ENCODE data around the gene SPTBN5.

- TF ChIP-seq, protein P1, sequence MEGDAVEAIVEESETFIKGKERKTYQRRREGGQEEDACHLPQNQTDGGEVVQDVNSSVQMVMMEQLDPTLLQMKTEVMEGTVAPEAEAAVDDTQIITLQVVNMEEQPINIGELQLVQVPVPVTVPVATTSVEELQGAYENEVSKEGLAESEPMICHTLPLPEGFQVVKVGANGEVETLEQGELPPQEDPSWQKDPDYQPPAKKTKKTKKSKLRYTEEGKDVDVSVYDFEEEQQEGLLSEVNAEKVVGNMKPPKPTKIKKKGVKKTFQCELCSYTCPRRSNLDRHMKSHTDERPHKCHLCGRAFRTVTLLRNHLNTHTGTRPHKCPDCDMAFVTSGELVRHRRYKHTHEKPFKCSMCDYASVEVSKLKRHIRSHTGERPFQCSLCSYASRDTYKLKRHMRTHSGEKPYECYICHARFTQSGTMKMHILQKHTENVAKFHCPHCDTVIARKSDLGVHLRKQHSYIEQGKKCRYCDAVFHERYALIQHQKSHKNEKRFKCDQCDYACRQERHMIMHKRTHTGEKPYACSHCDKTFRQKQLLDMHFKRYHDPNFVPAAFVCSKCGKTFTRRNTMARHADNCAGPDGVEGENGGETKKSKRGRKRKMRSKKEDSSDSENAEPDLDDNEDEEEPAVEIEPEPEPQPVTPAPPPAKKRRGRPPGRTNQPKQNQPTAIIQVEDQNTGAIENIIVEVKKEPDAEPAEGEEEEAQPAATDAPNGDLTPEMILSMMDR (IDR thresholded peaks at IDR 0.05), result no peak
- no peak for TF ChIP-seq EZH2 (IDR thresholded peaks at IDR 0.05; ENCODE audit: borderline replicate concordance, insufficient read depth, low read depth, low read length, poor library complexity, severe bottlenecking)
Observed at GRCh38 chr15:41809121-41809520, 84.7 kb downstream of the SPTBN5 start.

Data from B cell (primary cell).